LNCAP (cell line): ENCODE measurements around the gene ZNF215.

Source experiments
- TF ChIP-seq, protein P1 (sequence below): fragments of 450-650 bp; IDR thresholded peaks from 2 replicates; pipeline ENCODE4 v1.5.1; 2017; ENCODE audit warnings: mild to moderate bottlenecking

ZNF215 gene

GRCh38 chr11:6943131-6943530 is 16.9 kb downstream of the ZNF215 start:
- TF ChIP-seq, protein P1, sequence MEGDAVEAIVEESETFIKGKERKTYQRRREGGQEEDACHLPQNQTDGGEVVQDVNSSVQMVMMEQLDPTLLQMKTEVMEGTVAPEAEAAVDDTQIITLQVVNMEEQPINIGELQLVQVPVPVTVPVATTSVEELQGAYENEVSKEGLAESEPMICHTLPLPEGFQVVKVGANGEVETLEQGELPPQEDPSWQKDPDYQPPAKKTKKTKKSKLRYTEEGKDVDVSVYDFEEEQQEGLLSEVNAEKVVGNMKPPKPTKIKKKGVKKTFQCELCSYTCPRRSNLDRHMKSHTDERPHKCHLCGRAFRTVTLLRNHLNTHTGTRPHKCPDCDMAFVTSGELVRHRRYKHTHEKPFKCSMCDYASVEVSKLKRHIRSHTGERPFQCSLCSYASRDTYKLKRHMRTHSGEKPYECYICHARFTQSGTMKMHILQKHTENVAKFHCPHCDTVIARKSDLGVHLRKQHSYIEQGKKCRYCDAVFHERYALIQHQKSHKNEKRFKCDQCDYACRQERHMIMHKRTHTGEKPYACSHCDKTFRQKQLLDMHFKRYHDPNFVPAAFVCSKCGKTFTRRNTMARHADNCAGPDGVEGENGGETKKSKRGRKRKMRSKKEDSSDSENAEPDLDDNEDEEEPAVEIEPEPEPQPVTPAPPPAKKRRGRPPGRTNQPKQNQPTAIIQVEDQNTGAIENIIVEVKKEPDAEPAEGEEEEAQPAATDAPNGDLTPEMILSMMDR: no peak

DNA sequence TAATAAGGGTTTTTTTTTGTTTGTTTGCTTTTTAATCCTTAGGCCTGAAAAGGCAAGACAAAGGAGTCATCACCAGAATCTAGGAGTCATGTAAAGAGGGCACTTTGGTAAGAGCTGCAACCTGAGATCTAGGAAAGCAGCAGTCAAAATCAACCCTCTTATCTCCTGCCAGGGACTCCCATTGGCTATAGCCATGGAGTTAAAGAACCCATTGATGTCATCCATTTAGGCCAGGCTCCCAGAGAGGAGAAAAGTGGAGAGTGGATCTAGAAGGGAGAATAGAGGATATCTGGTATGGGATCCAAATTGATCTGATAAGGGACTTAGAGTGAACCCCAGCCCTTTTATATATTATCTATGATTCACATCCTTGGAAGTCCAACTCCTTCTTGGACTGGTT is 35.9 kb downstream of the ZNF215 start:
- TF ChIP-seq, protein P1: no peak

DNA sequence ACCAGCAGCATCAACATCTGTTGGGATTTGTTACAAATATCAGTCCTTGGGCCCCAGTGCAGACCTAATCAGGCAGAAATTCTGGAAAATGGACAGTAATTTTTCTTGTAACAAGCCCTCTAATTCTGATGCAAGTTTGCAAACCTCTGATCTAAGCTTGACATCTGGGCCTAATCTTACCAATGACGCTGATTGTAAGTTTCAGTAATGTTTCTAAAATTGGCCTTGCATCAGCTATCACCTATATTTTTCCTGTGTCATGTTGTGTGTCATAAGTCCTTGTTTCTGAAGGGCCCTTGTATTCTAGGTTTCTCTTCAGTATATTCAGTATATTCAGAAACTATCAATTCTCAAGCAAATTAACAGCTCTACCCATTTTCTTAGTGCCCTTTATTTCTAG is 36.4 kb downstream of the ZNF215 start:
- TF ChIP-seq, protein P1: no peak

GRCh38 chr11:6968816-6969215 is 42.6 kb downstream of the ZNF215 start:
- TF ChIP-seq, protein P1: no peak

DNA sequence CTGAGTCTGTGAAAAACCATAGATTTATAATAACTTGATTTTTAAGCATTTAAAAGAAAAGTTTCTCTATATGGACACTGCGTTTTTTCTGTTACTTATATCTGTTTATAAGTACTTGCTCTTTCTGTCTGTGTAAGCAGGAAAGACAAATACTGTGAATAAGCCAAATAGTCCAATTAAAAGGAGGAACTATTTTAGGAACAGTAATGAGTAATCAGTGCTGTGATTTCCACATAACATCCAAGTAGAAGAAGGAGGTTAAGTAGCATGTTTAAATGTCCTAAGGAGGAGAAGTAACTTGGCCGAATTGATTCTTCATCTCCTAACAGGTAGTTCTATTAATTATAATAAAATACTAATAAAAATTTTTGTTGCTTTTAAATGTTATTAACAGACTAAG is 53.1 kb downstream of the ZNF215 start:
- TF ChIP-seq, protein P1: no peak

DNA sequence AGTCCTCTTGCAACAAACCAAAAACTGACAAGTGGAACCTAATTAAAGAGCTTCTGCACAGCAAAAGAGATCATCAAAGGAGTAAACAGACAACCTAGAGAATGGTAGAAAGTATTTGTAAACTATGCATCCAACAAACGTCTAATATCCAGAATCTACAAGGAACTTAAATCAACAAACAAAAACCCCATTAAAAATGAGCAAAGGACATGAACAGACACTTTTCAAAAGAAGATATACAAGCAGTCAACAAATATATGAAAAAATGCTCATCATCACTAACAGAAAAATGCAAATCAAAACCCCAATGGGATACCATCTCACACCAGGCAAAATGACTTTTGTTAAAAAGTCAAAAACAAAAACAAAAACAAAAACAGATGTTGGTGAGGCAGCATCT is 60.3 kb downstream of the ZNF215 start:
- TF ChIP-seq, protein P1: no peak

GRCh38 chr11:6988506-6988905 is 62.3 kb downstream of the ZNF215 start:
- TF ChIP-seq, protein P1: no peak

GRCh38 chr11:6991227-6991626 is 65.0 kb downstream of the ZNF215 start:
- TF ChIP-seq, protein P1: no peak
